ENCODE results near the gene USP5. TPM values are rescaled to one million over a fixed set of nuclear protein-coding genes. Genes with fewer than 3 reads are reported as not detected.

USP5 gene
- total and polyA plus RNA-seq, 11 donors = 23.4 to 96.8 (median 60.6) TPM

DNA sequence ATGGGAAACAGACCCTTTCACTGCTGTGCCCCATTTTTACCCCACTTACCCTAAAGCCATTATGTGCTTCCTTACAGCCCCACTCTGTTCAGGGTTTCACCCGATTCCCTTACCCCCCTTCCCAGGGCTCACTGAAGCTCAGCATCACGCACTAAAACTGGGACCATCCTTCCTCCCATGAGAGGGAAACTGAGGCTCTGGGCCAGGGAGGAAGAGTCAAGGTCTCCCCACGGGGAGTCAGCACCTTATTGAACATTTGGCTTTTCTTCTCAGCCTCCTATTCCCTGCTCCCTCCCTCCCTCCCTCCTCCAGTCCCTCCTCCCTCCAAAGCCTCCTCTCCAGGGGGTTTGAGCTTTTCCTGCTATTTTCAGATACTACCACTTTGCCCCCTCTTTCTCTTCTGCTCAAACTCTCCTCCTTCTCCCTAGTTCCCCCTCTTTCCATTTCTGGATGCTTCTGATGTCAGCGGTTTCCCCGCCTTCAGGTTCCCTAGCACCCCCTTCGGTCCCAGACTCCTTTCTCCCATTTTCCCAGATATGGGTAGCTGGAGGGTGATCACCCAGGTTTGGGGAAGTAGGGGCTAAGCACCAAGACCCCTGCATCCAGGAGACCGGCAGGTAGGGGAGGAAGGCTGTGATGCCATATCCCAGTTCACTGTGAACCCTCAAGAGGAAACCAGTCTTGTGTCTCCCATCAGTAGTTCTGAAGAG lies 29.4 kb upstream of the USP5 start:
- H3K27ac ChIP-seq = peak overlapping the region in 2 of 12 donors; percentile 64 to 70
- ATAC-seq (no peak), DNase-seq (no peak)
- 64 to 71% (median 68%) methylated on average over 7 of the region's 7 CpGs for WGBS, 4 donors
- intact Hi-C loops (cut with DNase I) = loop anchor here in 3 of 10 donors (5.0 to 10.0 kb wide), 4 partner anchors 48 to 208 kb away; partner anchors contain the start of genes LAG3 (in 1 of the 3) and MLF2 (in 1 of the 3)
- H3K9me3 ChIP-seq = no peaks in the 10 kb centered on the region
- peaks cover 0 to 8% (median 0%) of the 10 kb centered on the region in 9 donors for H3K36me3 ChIP-seq
- H3K4me1 ChIP-seq = peaks cover 0 to 40% (median 25%) of the 10 kb centered on the region in 12 donors
- peaks cover 0 to 12% (median 0%) of the 10 kb centered on the region in 9 donors for H3K27me3 ChIP-seq
- no peak for TF ChIP-seq POLR2A (IDR thresholded peaks at IDR 0.05)
- TF ChIP-seq, protein P1, sequence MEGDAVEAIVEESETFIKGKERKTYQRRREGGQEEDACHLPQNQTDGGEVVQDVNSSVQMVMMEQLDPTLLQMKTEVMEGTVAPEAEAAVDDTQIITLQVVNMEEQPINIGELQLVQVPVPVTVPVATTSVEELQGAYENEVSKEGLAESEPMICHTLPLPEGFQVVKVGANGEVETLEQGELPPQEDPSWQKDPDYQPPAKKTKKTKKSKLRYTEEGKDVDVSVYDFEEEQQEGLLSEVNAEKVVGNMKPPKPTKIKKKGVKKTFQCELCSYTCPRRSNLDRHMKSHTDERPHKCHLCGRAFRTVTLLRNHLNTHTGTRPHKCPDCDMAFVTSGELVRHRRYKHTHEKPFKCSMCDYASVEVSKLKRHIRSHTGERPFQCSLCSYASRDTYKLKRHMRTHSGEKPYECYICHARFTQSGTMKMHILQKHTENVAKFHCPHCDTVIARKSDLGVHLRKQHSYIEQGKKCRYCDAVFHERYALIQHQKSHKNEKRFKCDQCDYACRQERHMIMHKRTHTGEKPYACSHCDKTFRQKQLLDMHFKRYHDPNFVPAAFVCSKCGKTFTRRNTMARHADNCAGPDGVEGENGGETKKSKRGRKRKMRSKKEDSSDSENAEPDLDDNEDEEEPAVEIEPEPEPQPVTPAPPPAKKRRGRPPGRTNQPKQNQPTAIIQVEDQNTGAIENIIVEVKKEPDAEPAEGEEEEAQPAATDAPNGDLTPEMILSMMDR (IDR thresholded peaks at IDR 0.05) = no peak
- peak overlapping the region in 9 of 12 donors; percentile 51 to 67 (median 59) for H3K4me3 ChIP-seq

DNA sequence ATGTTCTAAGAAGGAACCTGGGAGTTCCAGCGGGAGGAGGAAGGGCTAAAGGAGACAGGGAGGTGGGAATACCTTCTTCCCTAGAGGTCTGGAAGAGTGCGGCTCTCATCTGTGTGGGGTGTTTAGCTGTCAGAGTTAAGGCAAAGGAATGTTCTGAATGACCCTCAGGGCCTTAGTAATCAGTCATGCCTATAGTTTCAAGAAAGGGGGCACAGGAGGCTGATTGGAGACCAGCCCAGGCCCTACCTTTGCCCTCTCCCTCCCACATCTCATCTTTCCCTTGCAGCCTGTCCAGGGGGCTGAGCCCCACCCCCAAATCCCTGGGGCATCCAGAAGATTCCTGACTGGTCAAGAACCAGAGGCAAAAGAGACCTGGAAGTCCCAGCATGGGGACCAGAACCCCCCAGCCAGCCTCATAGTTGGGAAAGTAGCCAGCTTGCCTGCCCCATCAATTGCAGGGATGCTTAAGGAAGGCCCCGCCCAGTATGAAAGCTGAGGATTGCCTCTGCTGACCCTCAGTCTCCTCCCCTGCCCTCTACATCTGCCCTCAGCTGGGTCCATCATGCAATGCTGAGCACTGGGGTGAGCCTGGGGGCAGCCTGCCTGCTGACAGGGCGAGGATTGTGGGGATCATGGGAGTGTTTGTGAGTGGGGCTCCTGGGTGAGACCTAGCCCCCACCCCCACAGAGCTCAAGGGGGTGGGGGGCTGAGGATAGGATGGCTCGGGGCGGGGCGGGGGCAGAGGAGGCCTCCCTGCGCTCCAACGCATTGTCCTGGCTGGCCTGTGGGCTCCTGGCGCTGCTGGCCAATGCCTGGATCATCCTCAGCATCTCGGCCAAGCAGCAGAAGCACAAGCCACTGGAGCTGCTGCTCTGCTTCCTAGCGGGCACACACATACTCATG lies 28.5 kb upstream of the USP5 start:
- intact Hi-C loops (cut with DNase I) = loop anchor here in 5 of 10 donors (2.0 to 10.0 kb wide), 5 partner anchors 45 to 209 kb away; partner anchors contain the start of genes LAG3 (in 1 of the 5) and MLF2 (in 1 of the 5)
- WGBS, 4 donors = 68 to 85% (median 80%) methylated on average over 5 to 12 of the region's 12 CpGs

DNA sequence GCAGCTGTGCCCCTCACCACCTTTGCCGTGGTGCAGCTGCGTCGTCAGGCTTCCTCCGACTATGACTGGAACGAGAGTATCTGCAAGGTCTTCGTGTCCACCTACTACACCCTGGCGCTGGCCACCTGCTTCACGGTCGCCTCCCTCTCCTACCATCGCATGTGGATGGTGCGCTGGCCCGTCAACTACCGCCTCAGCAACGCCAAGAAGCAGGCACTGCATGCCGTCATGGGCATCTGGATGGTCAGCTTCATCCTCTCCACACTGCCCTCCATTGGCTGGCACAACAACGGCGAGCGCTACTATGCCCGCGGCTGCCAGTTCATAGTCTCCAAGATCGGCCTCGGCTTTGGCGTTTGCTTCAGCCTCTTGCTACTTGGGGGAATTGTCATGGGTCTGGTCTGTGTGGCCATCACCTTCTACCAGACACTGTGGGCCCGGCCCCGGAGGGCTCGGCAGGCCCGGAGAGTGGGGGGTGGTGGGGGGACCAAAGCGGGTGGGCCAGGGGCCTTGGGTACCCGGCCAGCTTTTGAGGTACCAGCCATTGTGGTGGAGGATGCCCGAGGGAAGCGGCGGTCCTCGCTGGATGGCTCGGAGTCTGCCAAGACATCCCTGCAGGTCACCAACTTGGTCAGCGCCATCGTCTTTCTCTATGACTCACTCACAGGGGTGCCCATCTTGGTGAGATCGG lies 27.7 kb upstream of the USP5 start:
- Histone ChIP-seq H3K4me3 (no peak overlapping the region), H3K4me1 (peaks cover 0 to 50% (median 27%) of the 10 kb centered on the region in 12 donors), H3K27me3 (peaks cover 0 to 21% (median 0%) of the 10 kb centered on the region in 9 donors), H3K36me3 (peaks cover 0 to 4% (median 0%) of the 10 kb centered on the region in 9 donors), H3K27ac (no peak overlapping the region), H3K9me3 (no peaks in the 10 kb centered on the region)
- intact Hi-C loops (cut with DNase I) = loop anchor here in 5 of 10 donors (2.0 to 10.0 kb wide), 5 partner anchors 45 to 209 kb away; partner anchors contain the start of genes LAG3 (in 1 of the 5) and MLF2 (in 1 of the 5)
- ATAC-seq (no peak), DNase-seq (peak in 1 of 5 donors; percentile 30)
- WGBS, 4 donors = 91 to 95% (median 92%) methylated on average over 32 to 37 of the region's 37 CpGs
- TF ChIP-seq, protein P1 (IDR thresholded peaks at IDR 0.05) = no peak
- no peak for TF ChIP-seq POLR2A (IDR thresholded peaks at IDR 0.05)

More for the DNA sequence above, 28.5 kb upstream of the USP5 start:
- no peak overlapping the region for H3K27ac ChIP-seq
- H3K9me3 ChIP-seq = no peaks in the 10 kb centered on the region
- H3K4me3 ChIP-seq = no peak overlapping the region
- TF ChIP-seq POLR2A (IDR thresholded peaks at IDR 0.05) = no peak
- TF ChIP-seq, protein P1 (IDR thresholded peaks at IDR 0.05) = no peak
- peaks cover 0 to 16% (median 0%) of the 10 kb centered on the region in 9 donors for H3K27me3 ChIP-seq
- no peak for ATAC-seq
- DNase-seq = peak in 1 of 5 donors; percentile 17
- peaks cover 0 to 5% (median 0%) of the 10 kb centered on the region in 9 donors for H3K36me3 ChIP-seq
- peaks cover 0 to 43% (median 27%) of the 10 kb centered on the region in 12 donors for H3K4me1 ChIP-seq

All from heart left ventricle (tissue), 16 donors.